Endothelial cell of umbilical vein (primary cell): ENCODE data around the gene WASHC2C.
"Not testable (repeated sequence)": the region's sequence is repeated elsewhere in the genome, so short reads cannot be mapped to it uniquely, and the experiment has no call there.

ENCODE experiments used
- EZH2 ChIP-seq: IDR thresholded peaks from 2 replicates; pipeline ENCODE4 v1.6.1; 2012; ENCODE audit warnings: borderline replicate concordance, low read depth, mild to moderate bottlenecking, moderate library complexity, low read length, inconsistent platforms; ENCODE audit not compliant: severe bottlenecking
- GATA2 ChIP-seq: IDR thresholded peaks from 2 replicates; pipeline ENCODE4 v1.7.0; 2011; ENCODE audit warnings: low read depth, mild to moderate bottlenecking, moderate library complexity, mixed read lengths, low read length; ENCODE audit not compliant: insufficient read length, insufficient read depth
- JUN ChIP-seq: IDR thresholded peaks from 2 replicates; pipeline ENCODE4 v1.6.1; 2011; ENCODE audit warnings: borderline replicate concordance, low read depth; ENCODE audit not compliant: insufficient read length, insufficient read depth
- MYC ChIP-seq: IDR thresholded peaks from one replicate; pipeline ENCODE4 v1.6.1; 2011; ENCODE audit warnings: mild to moderate bottlenecking, low read depth, low read length
- POLR2A ChIP-seq: IDR thresholded peaks from 2 replicates; pipeline ENCODE4 v1.6.1; 2012; ENCODE audit warnings: low read depth, mild to moderate bottlenecking, control low read depth, low read length
- POLR2AphosphoS5 ChIP-seq: IDR thresholded peaks from 2 replicates; pipeline ENCODE4 v1.6.1; 2012; ENCODE audit warnings: low read depth, mild to moderate bottlenecking, control low read depth, low read length, moderate library complexity; ENCODE audit not compliant: insufficient read depth
- TF ChIP-seq, protein P1 (sequence below), 2 donors: IDR thresholded peaks; 1 replicate in 1 of 2; 2 replicates in 1 of 2; pipeline ENCODE4 v1.5.1; 2011; ENCODE audit warnings: low read length in 2 of 2, mild to moderate bottlenecking in 2 of 2, moderate library complexity in 2 of 2, control low read depth in 1 of 2, inconsistent platforms in 1 of 2, low read depth in 1 of 2; ENCODE audit not compliant: insufficient read depth in 1 of 2; ENCODE audit errors: extremely low read depth in 1 of 2
- TF ChIP-seq, protein P2 (sequence below): IDR thresholded peaks from 2 replicates; pipeline ENCODE4 v1.6.1; 2011; ENCODE audit not compliant: insufficient read depth, insufficient read length

DNA sequence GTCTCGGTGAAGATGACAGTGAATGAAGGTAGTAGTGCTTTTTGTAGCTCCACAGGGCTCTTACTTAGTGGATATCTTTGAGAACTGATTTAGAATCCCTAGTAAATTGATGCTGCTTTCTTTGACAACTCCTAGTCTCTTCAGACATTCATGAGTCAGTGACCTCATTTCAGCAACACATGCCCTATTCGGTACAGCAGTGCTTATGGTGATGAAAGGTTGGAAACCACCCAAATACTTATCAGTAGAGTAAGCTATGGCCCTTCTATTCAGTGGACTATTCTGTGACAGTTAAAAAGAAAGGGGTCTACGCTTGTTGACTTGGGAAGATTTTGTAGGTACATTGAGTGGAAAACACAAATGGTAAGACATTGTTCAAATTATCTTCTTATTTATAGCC is 29.0 kb downstream of the WASHC2C start:
- TF ChIP-seq, protein P1, sequence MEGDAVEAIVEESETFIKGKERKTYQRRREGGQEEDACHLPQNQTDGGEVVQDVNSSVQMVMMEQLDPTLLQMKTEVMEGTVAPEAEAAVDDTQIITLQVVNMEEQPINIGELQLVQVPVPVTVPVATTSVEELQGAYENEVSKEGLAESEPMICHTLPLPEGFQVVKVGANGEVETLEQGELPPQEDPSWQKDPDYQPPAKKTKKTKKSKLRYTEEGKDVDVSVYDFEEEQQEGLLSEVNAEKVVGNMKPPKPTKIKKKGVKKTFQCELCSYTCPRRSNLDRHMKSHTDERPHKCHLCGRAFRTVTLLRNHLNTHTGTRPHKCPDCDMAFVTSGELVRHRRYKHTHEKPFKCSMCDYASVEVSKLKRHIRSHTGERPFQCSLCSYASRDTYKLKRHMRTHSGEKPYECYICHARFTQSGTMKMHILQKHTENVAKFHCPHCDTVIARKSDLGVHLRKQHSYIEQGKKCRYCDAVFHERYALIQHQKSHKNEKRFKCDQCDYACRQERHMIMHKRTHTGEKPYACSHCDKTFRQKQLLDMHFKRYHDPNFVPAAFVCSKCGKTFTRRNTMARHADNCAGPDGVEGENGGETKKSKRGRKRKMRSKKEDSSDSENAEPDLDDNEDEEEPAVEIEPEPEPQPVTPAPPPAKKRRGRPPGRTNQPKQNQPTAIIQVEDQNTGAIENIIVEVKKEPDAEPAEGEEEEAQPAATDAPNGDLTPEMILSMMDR (IDR thresholded peaks at IDR 0.05; ENCODE audit: extremely low read depth in 1 of 2, insufficient read depth in 1 of 2, low read depth in 1 of 2, low read length in 2 of 2): not testable (repeated sequence)
- TF ChIP-seq POLR2A, JUN, EZH2, GATA2, POLR2AphosphoS5, MYC: not testable (repeated sequence)
- TF ChIP-seq, protein P2, sequence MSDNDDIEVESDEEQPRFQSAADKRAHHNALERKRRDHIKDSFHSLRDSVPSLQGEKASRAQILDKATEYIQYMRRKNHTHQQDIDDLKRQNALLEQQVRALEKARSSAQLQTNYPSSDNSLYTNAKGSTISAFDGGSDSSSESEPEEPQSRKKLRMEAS: not testable (repeated sequence)
